Measurements from ENCODE around the gene AMOTL1.

Gene AMOTL1

DNA sequence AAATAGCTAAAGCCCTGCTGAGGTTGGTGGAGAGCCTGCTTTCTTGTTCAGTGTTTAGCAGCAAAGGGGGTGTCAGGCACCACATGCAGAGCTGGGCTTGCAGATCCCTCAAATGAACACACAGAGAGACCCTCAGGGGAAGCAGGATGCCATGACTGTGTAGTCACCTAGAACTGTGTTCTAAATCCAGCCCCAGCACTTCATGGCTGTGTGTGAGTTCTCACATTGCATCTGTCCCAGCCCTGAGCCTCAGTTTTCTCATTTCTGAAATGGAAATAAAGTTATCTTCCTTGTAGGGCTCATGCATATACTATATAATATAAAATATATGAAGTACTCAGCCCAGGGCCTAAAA lies 158.1 kb downstream of the AMOTL1 start:
- no peak for DNase-seq (ENCODE audit: low read depth, low spot score)

All from astrocyte of the hippocampus (primary cell).